Chondrocyte (in vitro differentiated cells): ENCODE measurements around the gene TMEM178B. TPM values are rescaled to one million over a fixed set of nuclear protein-coding genes. Genes with fewer than 3 reads are reported as not detected.
"Not testable (repeated sequence)": the region's sequence is repeated elsewhere in the genome, so short reads cannot be mapped to it uniquely, and the experiment has no call there.

Experiments used
- DNase-seq: peaks from one replicate; pipeline ENCODE4 v3.0.0; 2021; ENCODE audit warnings: mixed read lengths, low spot score
- H3K27ac Mint-ChIP-seq: one replicate; pipeline ENCODE4 v1.8.0; 2021; ENCODE audit warnings: mild to moderate bottlenecking, moderate library complexity, mixed read lengths; ENCODE audit not compliant: unreplicated experiment
- H3K27me3 Mint-ChIP-seq: 2 replicates; pipeline ENCODE4 v1.8.0; 2021; ENCODE audit warnings: low read depth, mixed read lengths
- H3K36me3 Mint-ChIP-seq: 2 replicates; pipeline ENCODE4 v1.8.0; 2021; ENCODE audit warnings: low read depth, mixed read lengths
- H3K4me1 Mint-ChIP-seq: 2 replicates; pipeline ENCODE4 v1.8.0; 2021; ENCODE audit warnings: low read depth, mild to moderate bottlenecking, mixed read lengths
- H3K4me3 Mint-ChIP-seq: one replicate; pipeline ENCODE4 v1.8.0; 2021; ENCODE audit warnings: mild to moderate bottlenecking, moderate library complexity, mixed read lengths; ENCODE audit not compliant: unreplicated experiment
- H3K9me3 Mint-ChIP-seq: 2 replicates; pipeline ENCODE4 v1.8.0; 2021; ENCODE audit warnings: low read depth, mixed read lengths
- CTCF ChIP-seq: fragments of 200-600 bp; sonication (generic); IDR thresholded peaks from 2 replicates; pipeline ENCODE4 v1.5.0; 2021; ENCODE audit warnings: antibody characterized with exemption, mild to moderate bottlenecking, moderate library complexity
- total RNA-seq: library from RNA; stranded (reverse); gene quantifications from 3 replicates; pipeline ENCODE4 v1.2.1, GENCODE V29; 2021

The TMEM178B gene
- total RNA-seq, 1 donor from 2014 or later = 0.92 TPM

DNA sequence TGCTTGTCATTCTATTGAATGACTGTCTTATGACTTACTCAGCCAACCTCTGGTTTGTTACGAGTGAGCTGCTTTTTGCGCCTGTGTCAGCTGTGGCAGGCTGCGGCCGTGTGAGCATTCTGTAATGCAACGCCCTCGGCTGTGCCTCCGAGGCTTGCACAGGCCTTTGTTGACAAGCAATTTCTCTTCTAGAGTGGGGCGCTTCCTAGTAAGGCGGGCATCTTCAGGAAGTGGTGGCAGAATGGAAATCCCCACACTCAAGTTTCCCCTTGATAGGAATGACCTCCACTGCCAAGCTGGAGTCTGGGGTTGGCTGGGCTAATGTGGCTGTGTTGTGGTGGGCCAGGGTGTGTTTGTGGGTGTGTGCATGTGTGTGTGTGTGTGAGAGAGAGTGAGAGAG, 20.2 kb upstream of the TMEM178B start:
- Mint-ChIP-seq H3K36me3 (no peaks in the 10 kb centered on the region), H3K27ac (no peak overlapping the region), H3K9me3 (peaks cover 2% of the 10 kb centered on the region), H3K27me3 (peaks cover 14% of the 10 kb centered on the region), H3K4me1 (no peaks in the 10 kb centered on the region), H3K4me3 (no peak overlapping the region)
- DNase-seq = no peak
- TF ChIP-seq CTCF = no peak

DNA sequence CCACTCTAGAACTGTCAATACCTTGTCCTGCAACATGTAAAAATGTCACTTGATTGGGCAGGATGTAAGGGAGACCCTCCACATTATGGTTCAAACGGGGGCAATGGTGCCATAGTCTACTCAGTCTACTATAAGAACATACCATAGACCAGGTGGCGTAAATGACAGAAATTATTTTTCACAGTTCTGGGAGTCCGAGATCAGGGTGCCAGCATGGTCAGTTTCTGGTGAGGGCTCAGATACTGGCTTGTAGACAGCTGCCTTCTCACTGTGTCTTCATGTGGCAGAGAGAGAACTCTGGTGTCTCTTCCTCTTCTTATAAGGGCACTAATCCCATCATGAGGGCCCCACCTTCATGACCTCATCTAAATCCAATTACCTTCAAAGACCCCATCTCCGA, 18.7 kb upstream of the TMEM178B start:
- Mint-ChIP-seq H3K4me3 (no peak overlapping the region), H3K27ac (no peak overlapping the region), H3K27me3 (peaks cover 11% of the 10 kb centered on the region), H3K4me1 (no peaks in the 10 kb centered on the region), H3K9me3 (peaks cover 2% of the 10 kb centered on the region), H3K36me3 (no peaks in the 10 kb centered on the region)
- DNase-seq = no peak
- no peak for TF ChIP-seq CTCF

DNA sequence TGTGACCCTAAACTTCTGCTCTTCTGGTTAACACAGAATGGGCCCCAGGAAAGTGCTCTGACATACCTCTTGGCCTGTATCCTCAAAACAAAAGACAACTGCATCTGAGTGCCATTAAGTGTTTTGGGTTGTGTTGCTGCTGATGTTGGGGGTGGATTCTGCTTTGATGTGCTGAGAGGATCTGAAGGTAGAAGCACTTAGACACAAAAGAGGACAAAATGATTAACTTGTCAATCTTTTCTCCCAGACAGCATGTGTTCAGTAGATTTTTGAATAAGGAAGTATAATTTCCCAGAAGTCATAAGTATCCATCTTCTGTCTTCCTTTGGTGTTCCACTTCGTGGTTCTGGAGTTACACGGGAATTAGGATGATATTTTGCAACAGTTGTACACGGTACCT, 16.1 kb upstream of the TMEM178B start:
- Mint-ChIP-seq H3K36me3 (no peaks in the 10 kb centered on the region), H3K4me3 (no peak overlapping the region), H3K27me3 (peaks cover 11% of the 10 kb centered on the region), H3K27ac (no peak overlapping the region), H3K9me3 (peaks cover 2% of the 10 kb centered on the region), H3K4me1 (no peaks in the 10 kb centered on the region)
- no peak for TF ChIP-seq CTCF
- no peak for DNase-seq

DNA sequence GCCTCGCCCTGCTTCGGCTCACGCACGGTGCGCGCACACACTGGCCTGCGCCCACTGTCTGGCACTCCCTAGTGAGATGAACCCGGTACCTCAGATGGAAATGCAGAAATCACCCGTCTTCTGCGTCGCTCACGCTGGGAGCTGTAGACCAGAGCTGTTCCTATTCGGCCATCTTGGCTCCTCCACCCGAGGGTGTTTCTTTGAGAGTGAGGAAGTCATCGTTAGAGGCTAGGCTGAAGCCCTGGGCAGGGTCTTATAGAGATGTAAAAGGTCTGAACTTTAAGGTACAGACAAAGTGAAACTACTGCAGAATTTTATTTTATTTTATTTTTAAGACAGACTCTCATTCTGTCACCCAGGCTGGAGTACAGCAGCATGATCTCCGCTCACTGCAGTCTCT, 6.0 kb upstream of the TMEM178B start:
- DNase-seq, H3K27ac Mint-ChIP-seq, H3K36me3 Mint-ChIP-seq, H3K4me3 Mint-ChIP-seq, H3K9me3 Mint-ChIP-seq: not testable (repeated sequence)
- Mint-ChIP-seq H3K4me1 (peaks cover 17% of the 10 kb centered on the region), H3K27me3 (peaks cover 29% of the 10 kb centered on the region)

- peaks cover 35% of the 10 kb centered on the region for H3K27me3 Mint-ChIP-seq
These were observed 2.5 kb upstream of the TMEM178B start for GRCh38 chr7:141071260-141071854.

More at GRCh38 chr7:141071260-141071854, 2.5 kb upstream of the TMEM178B start:
- Mint-ChIP-seq H3K36me3 (no peaks in the 10 kb centered on the region), H3K9me3 (no peaks in the 10 kb centered on the region), H3K4me3 (peak overlapping the region; percentile 78), H3K4me1 (peaks cover 25% of the 10 kb centered on the region), H3K27ac (no peak overlapping the region)
- peak; percentile 57 for TF ChIP-seq CTCF
- no peak for DNase-seq
